ENCODE data around the gene PTPA.

GRCh38 chr9:129069862-129070641, 41.2 kb upstream of the PTPA start:
- TF ChIP-seq CTCF (IDR thresholded peaks at IDR 0.05) (peak; percentile 6), EZH2 (IDR thresholded peaks at IDR 0.05; ENCODE audit: borderline replicate concordance, insufficient read depth, low read depth, low read length, poor library complexity, severe bottlenecking) (no peak)
